ENCODE data around the gene CELF2. TPM values are rescaled to one million over a fixed set of nuclear protein-coding genes. Genes with fewer than 3 reads are reported as not detected.
A peak's percentile ranks its signal among the peaks of the same experiment; 100 is the strongest.

CELF2 gene
- total and polyA plus RNA-seq, 12 donors, result 13.0 to 90.9 (median 80.9) TPM

GRCh38 chr10:11193001-11193551 lies 175.4 kb downstream of the CELF2 start:
- intact Hi-C loops (cut with DNase I), result no loop called here
- peaks cover 4 to 94% (median 73%) of the 10 kb centered on the region in 9 donors for H3K4me1 ChIP-seq
- no peak for TF ChIP-seq CTCF (IDR thresholded peaks at IDR 0.05)

GRCh38 chr10:11194859-11195586 lies 177.4 kb downstream of the CELF2 start:
- H3K27me3 ChIP-seq, result no peaks in the 10 kb centered on the region
- TF ChIP-seq CTCF (IDR thresholded peaks at IDR 0.05), result no peak
- DNase-seq (no peak), ATAC-seq (no peak)
- H3K27ac ChIP-seq, result peak overlapping the region in 4 of 10 donors; percentile 5 to 27 (median 10)
- H3K9me3 ChIP-seq, result no peaks in the 10 kb centered on the region
- 61 to 67% methylated on average over 8 of the region's 8 CpGs for WGBS, 2 donors
- peaks cover 4 to 92% (median 77%) of the 10 kb centered on the region in 9 donors for H3K4me1 ChIP-seq
- intact Hi-C loops (cut with DNase I), result loop anchor here in 1 of 10 donors (5.0 kb wide), 1 partner anchor 67 kb away; no protein-coding TSS in a partner anchor
- peaks cover 0 to 37% (median 0%) of the 10 kb centered on the region in 9 donors for H3K36me3 ChIP-seq
- no peak overlapping the region for H3K4me3 ChIP-seq

More at GRCh38 chr10:11193001-11193551, 175.4 kb downstream of the CELF2 start:
- WGBS, 2 donors, result 53 to 66% methylated on average over 7 of the region's 7 CpGs
- Histone ChIP-seq H3K4me3 (no peak overlapping the region), H3K9me3 (no peaks in the 10 kb centered on the region), H3K27me3 (no peaks in the 10 kb centered on the region), H3K36me3 (peaks cover 0 to 31% (median 0%) of the 10 kb centered on the region in 9 donors), H3K27ac (peak overlapping the region in 9 of 10 donors; percentile 34 to 76 (median 56))
- peak in 1 of 8 donors; percentile 28 for ATAC-seq
- no peak for DNase-seq

- no peak for ATAC-seq
- no peak for DNase-seq
- Histone ChIP-seq H3K27ac (peak overlapping the region in 4 of 10 donors; percentile 1 to 27 (median 6)), H3K36me3 (peaks cover 0 to 37% (median 0%) of the 10 kb centered on the region in 9 donors), H3K27me3 (no peaks in the 10 kb centered on the region), H3K4me3 (no peak overlapping the region), H3K9me3 (no peaks in the 10 kb centered on the region), H3K4me1 (peaks cover 4 to 88% (median 71%) of the 10 kb centered on the region in 9 donors)
- intact Hi-C loops (cut with DNase I), result loop anchor here in 1 of 10 donors (5.0 kb wide), 1 partner anchor 67 kb away; no protein-coding TSS in a partner anchor
- WGBS, 2 donors, result 77 to 83% methylated on average over 7 of the region's 7 CpGs
- no peak for TF ChIP-seq CTCF (IDR thresholded peaks at IDR 0.05)
Observed at GRCh38 chr10:11195623-11196022, 178.0 kb downstream of the CELF2 start.

GRCh38 chr10:11197266-11197712 lies 179.6 kb downstream of the CELF2 start:
- DNase-seq (peak; percentile 35 to 42), ATAC-seq (peak; percentile 49 to 93 (median 79))
- intact Hi-C loops (cut with DNase I), result loop anchor here in 1 of 10 donors (5.0 kb wide), 1 partner anchor 65 kb away; no protein-coding TSS in a partner anchor
- peaks cover 0 to 44% (median 0%) of the 10 kb centered on the region in 9 donors for H3K36me3 ChIP-seq
- WGBS, 2 donors, result 34 to 40% methylated on average over 7 of the region's 7 CpGs
- H3K4me1 ChIP-seq, result peaks cover 0 to 81% (median 61%) of the 10 kb centered on the region in 9 donors
- peak overlapping the region in 7 of 10 donors; percentile 22 to 54 (median 45) for H3K27ac ChIP-seq
- peaks cover 0 to 8% (median 0%) of the 10 kb centered on the region in 11 donors for H3K9me3 ChIP-seq
- H3K4me3 ChIP-seq, result no peak overlapping the region
- no peaks in the 10 kb centered on the region for H3K27me3 ChIP-seq
- no peak for TF ChIP-seq CTCF (IDR thresholded peaks at IDR 0.05)
